Measurements from ENCODE around the gene N4BP3.
"Not testable (repeated sequence)": the region's sequence is repeated elsewhere in the genome, so short reads cannot be mapped to it uniquely, and the experiment has no call there.

N4BP3 gene

GRCh38 chr5:178080618-178081410 is 32.5 kb upstream of the N4BP3 start:
- peaks cover 48% of the 10 kb centered on the region for H3K27me3 ChIP-seq (ENCODE audit: control insufficient read depth, insufficient read depth, low read length)
- no peak overlapping the region for H3K4me2 ChIP-seq (ENCODE audit: low read length)
- H3K4me1 ChIP-seq (ENCODE audit: control insufficient read depth, insufficient read depth, low read length): peaks cover 11% of the 10 kb centered on the region
- no peaks in the 10 kb centered on the region for H3K9me3 ChIP-seq (replicated peaks; ENCODE audit: low read length)
- H3K36me3 ChIP-seq (ENCODE audit: insufficient read depth, low read length): no peaks in the 10 kb centered on the region
- H3K4me3 ChIP-seq (ENCODE audit: low read length): no peak overlapping the region
- H3K9ac ChIP-seq (ENCODE audit: low read depth, low read length): no peak overlapping the region

DNA sequence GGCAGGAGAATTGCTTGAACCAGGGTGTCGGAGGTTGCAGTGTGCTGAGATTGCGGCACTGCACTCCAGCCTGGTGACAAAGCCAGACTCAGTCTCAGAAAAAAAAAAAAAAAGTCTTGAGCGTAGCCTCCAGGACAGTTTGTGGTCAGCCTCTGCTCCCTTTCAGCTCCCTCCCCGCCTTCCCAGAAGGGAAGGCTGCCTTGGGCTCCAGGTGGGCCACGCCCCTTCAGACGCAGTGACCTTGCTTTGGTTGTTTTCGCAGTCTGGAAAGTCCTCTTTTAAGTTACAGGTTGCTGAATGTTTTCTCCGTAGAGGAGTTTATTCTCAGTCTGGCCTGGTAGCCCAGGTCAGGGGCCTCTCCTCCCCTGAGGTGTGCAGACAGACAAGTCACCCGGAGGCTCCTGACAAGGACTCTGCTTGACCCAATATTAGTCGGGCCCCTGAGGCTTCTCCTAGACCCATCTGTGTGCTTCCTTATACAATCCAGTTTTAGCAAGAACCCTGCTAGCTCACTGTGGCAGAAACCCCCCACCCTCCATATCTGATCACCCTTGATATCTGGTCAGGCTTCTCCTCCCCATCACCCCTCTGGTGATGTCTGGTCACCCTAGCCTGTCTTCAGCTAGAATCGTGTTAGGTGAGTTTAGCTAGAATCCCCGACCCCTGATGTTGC is 31.6 kb upstream of the N4BP3 start:
- H3K4me1 ChIP-seq (ENCODE audit: control insufficient read depth, insufficient read depth, low read length): peaks cover 9% of the 10 kb centered on the region
- H3K27me3 ChIP-seq (ENCODE audit: control insufficient read depth, insufficient read depth, low read length): peaks cover 52% of the 10 kb centered on the region
- no peak overlapping the region for H3K9ac ChIP-seq (ENCODE audit: low read depth, low read length)
- no peak overlapping the region for H3K4me3 ChIP-seq (ENCODE audit: low read length)
- no peaks in the 10 kb centered on the region for H3K9me3 ChIP-seq (replicated peaks; ENCODE audit: low read length)
- no peaks in the 10 kb centered on the region for H3K36me3 ChIP-seq (ENCODE audit: insufficient read depth, low read length)
- H3K4me2 ChIP-seq (ENCODE audit: low read length): no peak overlapping the region

DNA sequence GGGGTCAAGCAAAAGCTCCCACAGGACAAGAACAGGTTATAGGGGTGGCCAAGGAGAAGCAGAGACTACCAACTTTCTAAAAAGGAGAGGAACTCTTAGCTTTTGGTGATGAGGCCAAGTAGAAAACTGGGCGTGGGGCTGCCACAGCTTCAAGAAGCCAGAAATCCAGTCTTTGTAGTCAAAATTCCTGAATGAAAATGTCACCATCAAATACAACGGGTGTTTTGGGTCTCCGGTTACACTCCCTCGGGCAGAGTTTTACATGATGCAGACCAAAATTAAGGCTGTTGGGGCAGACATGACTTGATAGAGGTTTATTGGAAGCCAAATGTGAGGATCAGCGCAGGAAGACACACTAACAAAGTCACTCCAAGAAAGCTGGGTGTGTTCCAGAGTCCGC is 29.4 kb upstream of the N4BP3 start:
- Histone ChIP-seq H3K4me1 (ENCODE audit: control insufficient read depth, insufficient read depth, low read length) (no peaks in the 10 kb centered on the region), H3K36me3 (ENCODE audit: insufficient read depth, low read length) (no peaks in the 10 kb centered on the region), H3K4me2 (ENCODE audit: low read length) (no peak overlapping the region), H3K27me3 (ENCODE audit: control insufficient read depth, insufficient read depth, low read length) (peaks cover 61% of the 10 kb centered on the region), H3K4me3 (ENCODE audit: low read length) (no peak overlapping the region), H3K9me3 (replicated peaks; ENCODE audit: low read length) (no peaks in the 10 kb centered on the region), H3K9ac (ENCODE audit: low read depth, low read length) (no peak overlapping the region)

DNA sequence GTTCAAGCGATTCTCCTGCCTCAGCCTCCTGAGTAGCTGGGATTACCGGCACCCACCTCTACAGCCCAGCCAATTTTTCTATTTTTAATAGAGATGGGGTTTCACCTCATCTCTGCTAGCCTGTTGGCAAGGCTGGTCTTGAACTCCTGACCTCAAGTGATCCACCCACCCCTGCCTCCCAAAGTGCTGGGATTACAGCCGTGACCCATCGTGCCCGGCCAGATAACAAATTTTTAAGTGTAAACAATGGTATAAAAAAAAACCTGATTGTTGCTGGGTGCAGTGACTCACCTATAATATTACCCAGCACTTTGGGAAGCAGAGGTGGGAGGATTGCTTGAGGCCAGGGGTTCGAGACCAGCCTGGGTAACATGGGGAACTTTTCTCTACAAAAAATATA is 28.0 kb upstream of the N4BP3 start:
- Histone ChIP-seq H3K27me3 (ENCODE audit: control insufficient read depth, insufficient read depth, low read length) (peaks cover 55% of the 10 kb centered on the region), H3K36me3 (ENCODE audit: insufficient read depth, low read length) (no peaks in the 10 kb centered on the region), H3K4me2 (ENCODE audit: low read length) (no peak overlapping the region), H3K4me1 (ENCODE audit: control insufficient read depth, insufficient read depth, low read length) (no peaks in the 10 kb centered on the region), H3K4me3 (ENCODE audit: low read length) (no peak overlapping the region), H3K9me3 (replicated peaks; ENCODE audit: low read length) (no peaks in the 10 kb centered on the region), H3K9ac (ENCODE audit: low read depth, low read length) (no peak overlapping the region)

DNA sequence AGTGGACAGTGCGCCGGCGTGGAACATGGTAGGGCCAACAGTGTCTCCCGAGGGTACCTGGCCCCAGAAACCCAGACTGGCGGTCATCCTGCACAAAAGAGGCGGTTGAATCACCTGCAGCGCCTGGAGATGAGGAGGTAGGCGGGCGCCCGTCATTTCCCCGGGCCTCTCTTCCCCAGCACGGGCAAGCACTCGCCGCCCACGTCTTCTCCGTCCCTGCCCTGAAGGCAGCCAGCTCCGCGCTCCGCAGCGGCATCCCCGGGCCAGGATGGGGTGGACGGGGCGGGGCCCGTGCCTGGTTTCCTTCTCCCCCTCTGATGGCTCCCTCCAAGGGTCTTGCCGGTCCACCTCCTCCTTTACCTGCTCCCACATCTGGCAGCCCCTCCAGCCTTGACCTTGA is 27.1 kb upstream of the N4BP3 start:
- no peaks in the 10 kb centered on the region for H3K36me3 ChIP-seq (ENCODE audit: insufficient read depth, low read length)
- no peak overlapping the region for H3K4me2 ChIP-seq (ENCODE audit: low read length)
- no peaks in the 10 kb centered on the region for H3K9me3 ChIP-seq (replicated peaks; ENCODE audit: low read length)
- H3K4me1 ChIP-seq (ENCODE audit: control insufficient read depth, insufficient read depth, low read length): no peaks in the 10 kb centered on the region
- no peak overlapping the region for H3K4me3 ChIP-seq (ENCODE audit: low read length)
- H3K27me3 ChIP-seq (ENCODE audit: control insufficient read depth, insufficient read depth, low read length): peaks cover 46% of the 10 kb centered on the region
- H3K9ac ChIP-seq (ENCODE audit: low read depth, low read length): no peak overlapping the region

- H3K9ac ChIP-seq (ENCODE audit: low read depth, low read length); H3K36me3 ChIP-seq (ENCODE audit: insufficient read depth, low read length); H3K9me3 ChIP-seq (replicated peaks; ENCODE audit: low read length); H3K4me2 ChIP-seq (ENCODE audit: low read length); H3K4me3 ChIP-seq (ENCODE audit: low read length); H3K4me1 ChIP-seq (ENCODE audit: control insufficient read depth, insufficient read depth, low read length): not testable (repeated sequence)
- H3K27me3 ChIP-seq (ENCODE audit: control insufficient read depth, insufficient read depth, low read length): peaks cover 37% of the 10 kb centered on the region
Observed at GRCh38 chr5:178087199-178087598, 26.1 kb upstream of the N4BP3 start.

GRCh38 chr5:178090856-178091255 is 22.5 kb upstream of the N4BP3 start:
- H3K27me3 ChIP-seq (ENCODE audit: control insufficient read depth, insufficient read depth, low read length): peaks cover 16% of the 10 kb centered on the region
- H3K4me3 ChIP-seq (ENCODE audit: low read length): no peak overlapping the region
- H3K36me3 ChIP-seq (ENCODE audit: insufficient read depth, low read length): no peaks in the 10 kb centered on the region
- H3K9ac ChIP-seq (ENCODE audit: low read depth, low read length): no peak overlapping the region
- H3K4me1 ChIP-seq (ENCODE audit: control insufficient read depth, insufficient read depth, low read length): no peaks in the 10 kb centered on the region
- no peaks in the 10 kb centered on the region for H3K9me3 ChIP-seq (replicated peaks; ENCODE audit: low read length)
- no peak overlapping the region for H3K4me2 ChIP-seq (ENCODE audit: low read length)

GRCh38 chr5:178093134-178093533 is 20.2 kb upstream of the N4BP3 start:
- Histone ChIP-seq H3K4me2 (ENCODE audit: low read length) (no peak overlapping the region), H3K4me1 (ENCODE audit: control insufficient read depth, insufficient read depth, low read length) (no peaks in the 10 kb centered on the region), H3K4me3 (ENCODE audit: low read length) (no peak overlapping the region), H3K9ac (ENCODE audit: low read depth, low read length) (no peak overlapping the region), H3K27me3 (ENCODE audit: control insufficient read depth, insufficient read depth, low read length) (peaks cover 10% of the 10 kb centered on the region), H3K36me3 (ENCODE audit: insufficient read depth, low read length) (no peaks in the 10 kb centered on the region), H3K9me3 (replicated peaks; ENCODE audit: low read length) (no peaks in the 10 kb centered on the region)

DNA sequence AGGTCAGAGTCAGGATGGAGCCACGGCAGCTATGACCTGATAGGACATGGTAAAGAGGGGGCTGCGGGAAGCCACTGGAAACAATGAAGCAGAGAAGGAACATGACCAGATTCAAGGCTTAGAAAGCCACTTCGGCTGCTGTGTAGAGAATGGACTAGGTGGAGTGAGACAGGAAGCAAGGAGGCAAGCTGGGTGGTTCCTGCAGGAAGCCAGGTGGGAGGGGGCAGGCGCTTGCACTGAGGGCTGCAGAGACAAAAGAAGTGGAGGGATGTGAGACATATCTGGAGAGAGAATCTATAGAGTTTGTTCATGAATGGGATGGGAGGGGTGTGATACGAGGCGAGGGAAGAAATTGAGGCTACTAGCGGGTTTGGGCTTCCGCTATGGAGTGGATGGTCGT is 19.0 kb upstream of the N4BP3 start:
- no peaks in the 10 kb centered on the region for H3K4me1 ChIP-seq (ENCODE audit: control insufficient read depth, insufficient read depth, low read length)
- no peak overlapping the region for H3K4me3 ChIP-seq (ENCODE audit: low read length)
- H3K9me3 ChIP-seq (replicated peaks; ENCODE audit: low read length): no peaks in the 10 kb centered on the region
- H3K9ac ChIP-seq (ENCODE audit: low read depth, low read length): no peak overlapping the region
- peaks cover 3% of the 10 kb centered on the region for H3K27me3 ChIP-seq (ENCODE audit: control insufficient read depth, insufficient read depth, low read length)
- H3K36me3 ChIP-seq (ENCODE audit: insufficient read depth, low read length): no peaks in the 10 kb centered on the region
- H3K4me2 ChIP-seq (ENCODE audit: low read length): no peak overlapping the region

- Histone ChIP-seq H3K4me3 (ENCODE audit: low read length) (no peak overlapping the region), H3K4me1 (ENCODE audit: control insufficient read depth, insufficient read depth, low read length) (no peaks in the 10 kb centered on the region), H3K4me2 (ENCODE audit: low read length) (no peak overlapping the region), H3K9me3 (replicated peaks; ENCODE audit: low read length) (no peaks in the 10 kb centered on the region), H3K36me3 (ENCODE audit: insufficient read depth, low read length) (no peaks in the 10 kb centered on the region), H3K9ac (ENCODE audit: low read depth, low read length) (no peak overlapping the region), H3K27me3 (ENCODE audit: control insufficient read depth, insufficient read depth, low read length) (peaks cover 5% of the 10 kb centered on the region)
Observed at GRCh38 chr5:178098685-178099084, 14.6 kb upstream of the N4BP3 start.

DNA sequence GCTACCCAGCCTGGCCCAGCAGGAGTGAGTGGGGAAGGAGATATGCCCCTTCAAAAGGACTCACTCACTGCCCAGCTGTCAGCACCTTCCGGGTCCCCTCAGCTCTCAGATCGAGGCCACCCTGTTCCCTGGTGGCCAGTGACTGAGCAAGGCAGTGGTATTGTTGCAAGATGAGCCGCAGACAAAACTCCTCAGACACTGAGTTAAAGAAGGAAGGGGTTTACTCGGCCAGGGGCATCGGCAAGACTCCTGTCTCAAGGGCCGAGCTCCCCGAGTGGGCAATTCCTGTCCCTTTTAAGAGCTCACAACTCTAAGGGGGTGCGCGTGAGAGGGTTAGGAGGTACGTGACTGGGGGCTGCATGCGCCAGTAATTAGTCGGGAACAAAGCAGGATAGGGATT is 9.7 kb upstream of the N4BP3 start:
- H3K9me3 ChIP-seq (replicated peaks; ENCODE audit: low read length): no peaks in the 10 kb centered on the region
- H3K4me1 ChIP-seq (ENCODE audit: control insufficient read depth, insufficient read depth, low read length): no peaks in the 10 kb centered on the region
- H3K4me2 ChIP-seq (ENCODE audit: low read length): no peak overlapping the region
- H3K27me3 ChIP-seq (ENCODE audit: control insufficient read depth, insufficient read depth, low read length): peaks cover 17% of the 10 kb centered on the region
- no peak overlapping the region for H3K4me3 ChIP-seq (ENCODE audit: low read length)
- no peaks in the 10 kb centered on the region for H3K36me3 ChIP-seq (ENCODE audit: insufficient read depth, low read length)
- H3K9ac ChIP-seq (ENCODE audit: low read depth, low read length): no peak overlapping the region

GRCh38 chr5:178104492-178104891 is 8.8 kb upstream of the N4BP3 start:
- Histone ChIP-seq H3K9ac (ENCODE audit: low read depth, low read length) (no peak overlapping the region), H3K36me3 (ENCODE audit: insufficient read depth, low read length) (no peaks in the 10 kb centered on the region), H3K27me3 (ENCODE audit: control insufficient read depth, insufficient read depth, low read length) (peaks cover 16% of the 10 kb centered on the region), H3K4me2 (ENCODE audit: low read length) (no peak overlapping the region), H3K4me1 (ENCODE audit: control insufficient read depth, insufficient read depth, low read length) (no peaks in the 10 kb centered on the region), H3K9me3 (replicated peaks; ENCODE audit: low read length) (no peaks in the 10 kb centered on the region), H3K4me3 (ENCODE audit: low read length) (no peak overlapping the region)
